Measurements from ENCODE around the gene SLC1A7. TPM values are rescaled to one million over a fixed set of nuclear protein-coding genes. Genes with fewer than 3 reads are reported as not detected.

SLC1A7 gene
- polyA plus RNA-seq, 1 donor (not counting 4 experiments of a cell fraction or from before 2014, with no cell fraction given), result not detected

- no peaks in the 10 kb centered on the region for H3K9me3 ChIP-seq (ENCODE audit: control insufficient read depth, low read depth, low read length)
- no peaks in the 10 kb centered on the region for H4K20me1 ChIP-seq (ENCODE audit: control insufficient read depth, extremely low read depth, insufficient read depth, low read length)
- no peaks in the 10 kb centered on the region for H3K79me2 ChIP-seq (ENCODE audit: control insufficient read depth, insufficient read depth, low read length)
- no peak overlapping the region for H3K9ac ChIP-seq (ENCODE audit: control insufficient read depth, extremely low read depth, insufficient read depth, low read length)
- FAIRE-seq (no peak), DNase-seq (ENCODE audit: low read depth, low spot score) (no peak)
- no peak overlapping the region for H2AFZ ChIP-seq (ENCODE audit: control insufficient read depth, low read length)
- dilution Hi-C loops (cut with MboI; ENCODE audit: extremely low pct_ligation_motif_present, low sequenced_read_pairs), result no loop called here
- TF ChIP-seq EZH2 (IDR thresholded peaks at IDR 0.05; ENCODE audit: low read length), result no peak
- TF ChIP-seq CTCF (optimal IDR thresholded peaks at IDR 0.05 in 1 of 3, IDR thresholded peaks at IDR 0.05 in 1 of 3, conservative IDR thresholded peaks at IDR 0.05 in 1 of 3; ENCODE audit: extremely low read depth in 1 of 3, insufficient read depth in 2 of 3, low read length in 3 of 3), result no peak
- H3K4me1 ChIP-seq (ENCODE audit: control insufficient read depth, extremely low read depth, insufficient read depth, low read length), result no peaks in the 10 kb centered on the region
- H3K4me3 ChIP-seq (ENCODE audit: control insufficient read depth in 2 of 3, extremely low read depth in 1 of 3, insufficient read depth in 2 of 3, low read depth in 1 of 3, low read length in 3 of 3), result no peak overlapping the region
- H3K36me3 ChIP-seq (ENCODE audit: control insufficient read depth in 2 of 2, extremely low read depth in 1 of 2, insufficient read depth in 2 of 2, low read length in 2 of 2), result no peaks in the 10 kb centered on the region
- no peak overlapping the region for H3K4me2 ChIP-seq (ENCODE audit: control insufficient read depth, extremely low read depth, insufficient read depth, low read depth, low read length)
- H3K27ac ChIP-seq (ENCODE audit: control insufficient read depth, insufficient read depth, low read length), result no peak overlapping the region
- H3K9me1 ChIP-seq (ENCODE audit: control insufficient read depth, extremely low read depth, insufficient read depth, low read length), result no peaks in the 10 kb centered on the region
- H3K27me3 ChIP-seq (ENCODE audit: control insufficient read depth, extremely low read depth, insufficient read depth, low read length), result peaks cover 8% of the 10 kb centered on the region
These were observed 73.2 kb downstream of the SLC1A7 start for GRCh38 chr1:53069265-53069662.

- dilution Hi-C loops (cut with MboI; ENCODE audit: extremely low pct_ligation_motif_present, low sequenced_read_pairs), result no loop called here
- no peak for FAIRE-seq
- no peaks in the 10 kb centered on the region for H3K36me3 ChIP-seq (ENCODE audit: control insufficient read depth in 2 of 2, extremely low read depth in 1 of 2, insufficient read depth in 2 of 2, low read length in 2 of 2)
- H3K9ac ChIP-seq (ENCODE audit: control insufficient read depth, extremely low read depth, insufficient read depth, low read length), result no peak overlapping the region
- no peaks in the 10 kb centered on the region for H3K79me2 ChIP-seq (ENCODE audit: control insufficient read depth, insufficient read depth, low read length)
- H4K20me1 ChIP-seq (ENCODE audit: control insufficient read depth, extremely low read depth, insufficient read depth, low read length), result no peaks in the 10 kb centered on the region
- no peak overlapping the region for H2AFZ ChIP-seq (ENCODE audit: control insufficient read depth, low read length)
- no peaks in the 10 kb centered on the region for H3K9me1 ChIP-seq (ENCODE audit: control insufficient read depth, extremely low read depth, insufficient read depth, low read length)
- TF ChIP-seq EZH2 (IDR thresholded peaks at IDR 0.05; ENCODE audit: low read length), result no peak
- TF ChIP-seq CTCF (optimal IDR thresholded peaks at IDR 0.05 in 1 of 3, IDR thresholded peaks at IDR 0.05 in 1 of 3, conservative IDR thresholded peaks at IDR 0.05 in 1 of 3; ENCODE audit: extremely low read depth in 1 of 3, insufficient read depth in 2 of 3, low read length in 3 of 3), result no peak
- no peaks in the 10 kb centered on the region for H3K4me1 ChIP-seq (ENCODE audit: control insufficient read depth, extremely low read depth, insufficient read depth, low read length)
- no peak overlapping the region for H3K4me2 ChIP-seq (ENCODE audit: control insufficient read depth, extremely low read depth, insufficient read depth, low read depth, low read length)
- H3K9me3 ChIP-seq (ENCODE audit: control insufficient read depth, low read depth, low read length), result no peaks in the 10 kb centered on the region
- H3K27me3 ChIP-seq (ENCODE audit: control insufficient read depth, extremely low read depth, insufficient read depth, low read length), result peaks cover 15% of the 10 kb centered on the region
- no peak overlapping the region for H3K27ac ChIP-seq (ENCODE audit: control insufficient read depth, insufficient read depth, low read length)
- no peak overlapping the region for H3K4me3 ChIP-seq (ENCODE audit: control insufficient read depth in 2 of 3, extremely low read depth in 1 of 3, insufficient read depth in 2 of 3, low read depth in 1 of 3, low read length in 3 of 3)
- no peak for DNase-seq (ENCODE audit: low read depth, low spot score)
These were observed 73.9 kb downstream of the SLC1A7 start for GRCh38 chr1:53068314-53069099.

All from keratinocyte (primary cell).